Dedifferentiated amniotic fluid mesenchymal stem cell (primary cell): ENCODE measurements around the gene PTPRF.
"Not testable (repeated sequence)": the region's sequence is repeated elsewhere in the genome, so short reads cannot be mapped to it uniquely, and the experiment has no call there.

Source experiments
- DNase-seq: peaks from one replicate; pipeline ENCODE4 v3.0.0-alpha.2; 2016; ENCODE audit errors: extremely low spot score

Gene PTPRF

DNA sequence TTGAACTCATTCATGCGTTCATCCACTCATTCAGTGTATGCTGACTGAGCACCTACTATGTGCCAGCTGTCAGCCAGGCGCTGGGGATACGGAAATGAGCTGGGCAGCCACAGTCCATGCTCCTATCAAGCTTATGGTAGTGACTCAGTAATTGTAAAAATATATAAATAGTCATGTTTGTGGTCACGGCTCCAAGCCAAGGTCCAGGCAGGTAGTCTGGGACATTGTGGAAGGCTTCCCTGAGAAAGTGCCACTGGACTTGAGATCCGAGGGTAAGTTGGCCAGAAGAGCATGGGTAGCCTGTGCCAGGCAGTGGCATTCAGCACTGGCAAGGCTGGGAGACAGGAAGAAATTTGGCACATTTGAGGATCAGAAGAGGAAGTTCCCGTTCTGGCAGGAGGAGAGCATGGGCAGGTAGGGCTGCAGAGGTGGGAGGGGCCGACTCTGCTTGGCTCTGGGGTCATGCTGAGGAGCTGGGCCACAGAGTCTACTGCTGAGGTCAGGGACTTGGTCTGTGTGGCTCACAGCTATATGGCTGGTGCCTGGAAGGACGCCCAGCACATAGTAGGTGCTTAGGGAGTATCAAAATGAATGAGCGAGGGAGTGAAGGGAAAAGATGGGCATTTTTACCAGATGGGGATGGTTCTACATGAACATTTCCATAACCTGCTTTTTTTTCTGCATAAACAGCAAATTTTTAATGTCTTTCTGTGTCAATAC is 6.9 kb downstream of the PTPRF start:
- DNase-seq: no peak

DNA sequence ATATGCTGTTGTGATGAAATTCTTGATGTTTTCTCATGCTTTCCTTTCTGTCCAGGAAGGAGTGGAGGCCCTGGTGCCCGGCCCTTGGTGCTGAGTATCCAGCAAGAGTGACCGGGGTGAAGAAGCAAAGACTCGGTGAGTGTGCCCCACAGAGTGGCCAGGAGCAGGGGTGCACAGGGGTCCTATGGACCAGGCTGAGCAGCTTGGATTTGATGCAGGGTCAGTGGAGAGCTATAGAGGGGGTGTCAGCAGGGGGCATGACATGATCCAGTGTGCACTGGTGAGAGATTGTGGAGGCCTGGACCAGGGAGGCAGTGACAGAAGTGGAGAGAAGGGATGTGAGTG is 7.4 kb downstream of the PTPRF start:
- no peak for DNase-seq

DNA sequence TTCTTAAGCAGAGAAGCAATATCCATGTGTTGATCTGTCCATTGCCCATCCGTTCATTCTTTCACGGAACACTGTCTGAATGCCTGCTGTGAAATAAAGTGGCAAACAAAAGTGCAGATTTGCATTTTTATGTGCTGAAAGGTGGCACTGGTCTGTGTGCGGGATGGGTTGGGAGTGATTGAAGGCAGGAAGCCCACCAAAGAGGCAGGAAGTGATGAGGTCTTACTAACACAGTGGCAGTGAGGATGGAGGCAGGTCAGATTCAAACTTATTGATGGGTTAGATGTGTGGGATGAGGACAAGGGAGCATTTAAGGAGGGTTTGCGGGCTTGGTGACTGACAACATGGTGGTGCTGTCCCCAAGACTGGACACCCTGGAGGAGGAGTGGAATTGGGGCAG is 8.3 kb downstream of the PTPRF start:
- DNase-seq: no peak

DNA sequence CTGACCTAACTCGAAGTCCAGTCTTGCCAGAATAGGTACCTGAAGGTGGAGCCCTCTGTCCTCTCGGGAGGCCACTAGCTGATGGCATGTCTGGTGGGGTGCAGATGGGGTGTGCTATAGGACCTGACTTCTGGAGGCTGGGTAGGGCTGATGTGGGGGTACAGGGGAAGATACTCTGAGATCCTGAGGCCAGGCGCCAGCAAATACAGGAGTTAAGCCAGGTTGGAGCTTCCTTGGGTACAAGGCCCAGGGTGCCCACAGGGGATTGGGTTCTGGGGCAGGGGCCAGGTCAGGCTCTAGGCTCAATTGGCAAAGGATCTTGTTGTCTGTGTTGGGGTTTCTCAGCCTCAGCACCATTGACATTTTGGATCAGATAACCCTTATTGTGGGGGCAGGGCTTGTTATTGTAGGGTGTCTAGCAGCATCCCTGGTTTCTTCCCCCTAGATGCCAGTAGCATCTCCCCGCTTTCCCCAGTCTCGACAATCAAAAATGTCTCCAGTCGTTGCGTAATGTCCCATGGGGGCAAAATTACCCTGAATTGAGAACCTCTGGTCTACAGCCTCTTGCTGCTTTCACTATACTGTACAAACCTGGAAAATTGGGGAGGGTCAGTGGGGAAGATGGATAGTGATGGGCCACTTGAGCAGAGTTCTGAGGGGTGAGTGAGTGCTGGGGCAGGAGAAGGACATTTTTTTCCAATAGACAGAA is 9.2 kb downstream of the PTPRF start:
- DNase-seq: no peak

DNA sequence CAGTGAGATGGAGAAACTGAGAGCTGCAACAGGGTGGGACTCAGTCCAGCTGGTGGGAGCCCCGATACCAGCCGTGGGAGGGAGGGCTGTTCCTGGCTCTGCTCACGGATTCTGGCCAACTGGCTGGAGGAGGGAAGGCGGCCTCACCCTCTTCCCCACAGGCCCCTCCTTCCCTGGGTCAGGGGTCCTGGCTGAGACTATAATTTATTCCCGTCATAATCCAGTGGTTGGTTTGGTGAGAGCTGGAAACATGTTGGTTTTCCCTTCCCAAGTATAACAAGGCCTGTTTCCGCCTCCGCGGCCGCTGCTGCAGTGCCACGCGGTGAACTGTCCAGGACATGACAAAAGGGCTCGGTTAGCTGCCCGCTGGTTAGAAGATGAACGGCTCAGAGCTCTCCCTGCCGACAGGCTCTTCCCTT is 10.0 kb downstream of the PTPRF start:
- DNase-seq: no peak

DNA sequence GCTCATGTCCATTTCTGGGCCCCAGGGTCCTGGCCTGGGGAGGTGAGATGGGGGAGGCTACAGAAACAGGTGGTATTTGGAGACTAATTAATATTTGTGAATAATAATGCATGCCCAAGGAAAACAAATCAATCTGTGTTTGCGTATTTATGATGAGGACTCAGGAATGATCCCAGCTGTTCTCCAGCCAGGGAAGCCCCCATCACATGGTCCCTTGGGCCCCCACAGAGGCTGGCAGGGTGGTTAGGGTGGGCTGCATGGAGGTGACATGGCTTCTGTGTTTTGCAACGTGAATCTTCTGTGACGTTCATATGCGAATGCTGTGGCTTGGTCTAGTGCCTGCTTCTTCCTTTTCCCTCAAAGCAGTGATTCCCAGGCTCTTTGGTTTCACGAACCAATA is 10.5 kb downstream of the PTPRF start:
- no peak for DNase-seq

DNA sequence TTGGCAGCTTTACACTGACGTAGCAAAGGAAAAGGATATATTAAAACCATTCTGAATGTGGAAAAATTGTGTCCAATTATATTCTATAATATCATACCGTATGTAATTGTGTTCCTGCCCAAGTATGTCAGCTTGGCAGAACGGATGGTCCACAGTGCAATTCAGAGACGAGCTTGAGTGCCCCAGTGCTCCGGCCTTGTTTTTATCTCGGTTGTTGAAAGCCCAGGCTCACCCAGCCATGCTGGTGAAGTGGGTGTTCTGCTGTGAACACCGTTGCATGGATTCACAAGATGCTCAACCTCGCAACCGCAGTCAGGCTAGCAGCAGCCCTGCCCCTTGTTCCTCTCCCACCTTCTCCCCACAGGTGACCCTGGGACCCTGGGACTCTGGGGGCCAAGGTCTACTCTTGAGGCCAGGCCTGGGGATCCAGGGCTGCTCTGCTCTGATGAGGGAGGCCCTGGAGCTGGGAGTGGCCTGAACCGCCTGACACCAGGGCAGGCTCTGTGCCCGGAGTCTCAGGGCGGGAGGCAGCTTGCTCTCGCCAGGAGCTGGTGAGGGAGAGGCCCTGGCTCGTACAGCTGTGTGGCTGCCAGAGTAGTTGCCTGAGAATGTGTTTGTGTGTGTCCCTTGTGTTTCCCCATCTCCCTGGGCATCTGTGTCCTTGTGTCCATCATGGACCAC is 11.2 kb downstream of the PTPRF start:
- DNase-seq: no peak

DNA sequence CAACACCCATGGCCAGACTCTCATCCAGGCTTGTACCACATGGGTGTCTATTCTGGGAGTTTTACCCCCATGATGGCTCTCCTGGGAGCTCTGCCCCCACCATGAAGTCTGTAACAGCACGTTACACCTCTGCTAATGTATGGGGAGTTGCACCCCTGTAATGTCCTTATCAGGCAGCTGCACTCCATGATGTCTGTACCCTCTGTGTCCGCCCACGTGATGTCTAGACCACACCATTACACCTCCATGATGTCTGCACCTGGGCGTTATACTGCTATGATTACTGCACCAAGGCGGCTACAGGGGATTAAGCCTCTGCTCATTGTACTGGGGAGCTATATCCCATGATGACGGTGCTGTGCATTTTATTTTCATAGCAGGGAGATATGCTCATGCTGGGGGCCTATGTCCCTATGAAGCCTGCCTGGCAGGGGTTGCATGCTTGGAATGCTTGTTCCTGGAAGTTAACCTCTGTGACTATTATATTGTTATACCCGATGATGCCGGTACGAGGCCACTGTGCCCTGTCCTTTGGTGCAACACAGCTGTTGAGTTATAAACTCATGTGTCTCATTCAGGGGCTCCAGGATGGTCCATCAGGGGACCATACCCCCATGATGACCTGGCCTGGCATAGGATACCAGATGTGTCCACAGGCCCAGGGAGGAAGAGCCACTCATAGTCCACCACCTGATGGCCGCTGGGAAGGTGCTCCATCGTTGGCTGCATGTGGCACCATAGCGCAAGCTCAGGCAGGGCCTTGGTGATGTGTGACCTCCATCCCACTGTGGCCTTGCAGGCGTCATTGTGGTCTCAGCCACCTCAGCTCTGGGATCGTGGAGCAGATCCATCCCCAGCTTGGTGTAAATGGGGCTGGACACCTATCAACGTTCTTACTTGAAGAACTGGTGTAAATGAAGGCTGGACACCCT is 12.1 kb downstream of the PTPRF start:
- DNase-seq: no peak

DNA sequence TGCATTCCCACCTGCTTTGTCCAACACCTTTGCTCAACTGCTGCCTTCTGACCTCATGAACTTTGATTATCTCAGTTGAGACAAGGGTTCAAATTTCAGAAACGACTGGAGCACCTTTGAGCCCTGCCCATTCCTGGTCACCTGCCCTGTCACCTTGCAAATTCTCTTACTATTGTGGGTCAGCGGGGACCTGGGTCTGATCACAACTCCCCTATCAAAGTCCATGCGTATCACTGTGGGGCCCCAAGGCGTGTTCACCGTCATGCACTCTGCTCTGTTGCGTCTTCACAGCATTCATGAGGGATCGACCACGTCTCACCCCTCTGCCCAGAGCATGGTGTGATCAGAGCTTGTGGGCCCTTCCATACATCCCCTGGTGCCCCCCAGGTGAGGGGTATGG is 12.9 kb downstream of the PTPRF start:
- no peak for DNase-seq

DNA sequence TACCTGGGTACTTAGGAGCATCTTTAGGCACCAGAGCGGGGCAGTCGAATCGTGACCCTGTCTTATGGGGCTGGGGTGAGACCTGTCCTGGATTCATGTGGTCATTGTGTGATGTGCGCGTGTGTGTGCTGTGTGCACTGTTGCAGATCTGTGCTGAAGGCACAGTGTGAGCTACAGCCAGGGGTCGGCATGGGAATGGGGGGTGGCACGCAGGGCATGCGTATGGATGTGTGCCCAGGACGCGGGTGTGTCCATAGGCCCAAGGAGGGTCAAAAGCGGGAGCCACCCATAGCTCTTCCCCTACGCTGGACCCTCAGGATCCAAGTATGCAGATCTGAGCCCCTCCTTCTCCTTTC is 14.6 kb downstream of the PTPRF start:
- DNase-seq: no peak

DNA sequence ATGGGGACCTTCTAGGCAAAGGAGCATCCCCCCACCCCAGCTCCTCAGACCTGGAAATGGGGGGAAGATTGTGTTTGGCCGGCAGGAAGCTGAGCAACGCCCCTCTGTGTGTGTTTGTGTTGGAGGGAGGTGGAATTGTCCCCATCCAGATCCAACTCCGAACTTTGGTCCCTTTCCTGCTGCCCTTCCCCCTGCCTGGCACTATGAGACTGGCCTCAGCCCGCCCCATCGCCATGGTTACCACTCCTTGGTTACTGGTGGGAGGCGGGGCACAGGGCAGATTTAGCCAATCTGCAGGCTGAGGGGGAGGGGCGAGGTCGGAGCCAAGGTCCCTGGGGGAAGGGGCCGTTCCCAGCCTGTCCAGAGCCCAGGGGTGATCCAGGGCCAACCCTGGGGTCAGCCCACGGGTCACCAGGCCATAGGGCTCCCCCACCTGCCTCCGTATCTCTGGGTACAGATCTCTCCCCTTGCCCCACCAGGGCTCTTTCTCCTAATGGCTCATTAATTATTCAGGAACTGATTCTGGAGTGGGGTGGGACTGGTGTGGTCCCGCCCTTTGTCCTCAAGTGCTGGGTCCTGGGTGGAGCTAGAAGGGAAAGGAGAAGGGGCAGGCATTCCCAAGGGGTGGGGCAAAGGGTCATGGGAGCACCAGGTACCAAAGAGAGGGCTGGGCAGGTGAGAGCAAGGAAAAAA is 15.2 kb downstream of the PTPRF start:
- no peak for DNase-seq

DNA sequence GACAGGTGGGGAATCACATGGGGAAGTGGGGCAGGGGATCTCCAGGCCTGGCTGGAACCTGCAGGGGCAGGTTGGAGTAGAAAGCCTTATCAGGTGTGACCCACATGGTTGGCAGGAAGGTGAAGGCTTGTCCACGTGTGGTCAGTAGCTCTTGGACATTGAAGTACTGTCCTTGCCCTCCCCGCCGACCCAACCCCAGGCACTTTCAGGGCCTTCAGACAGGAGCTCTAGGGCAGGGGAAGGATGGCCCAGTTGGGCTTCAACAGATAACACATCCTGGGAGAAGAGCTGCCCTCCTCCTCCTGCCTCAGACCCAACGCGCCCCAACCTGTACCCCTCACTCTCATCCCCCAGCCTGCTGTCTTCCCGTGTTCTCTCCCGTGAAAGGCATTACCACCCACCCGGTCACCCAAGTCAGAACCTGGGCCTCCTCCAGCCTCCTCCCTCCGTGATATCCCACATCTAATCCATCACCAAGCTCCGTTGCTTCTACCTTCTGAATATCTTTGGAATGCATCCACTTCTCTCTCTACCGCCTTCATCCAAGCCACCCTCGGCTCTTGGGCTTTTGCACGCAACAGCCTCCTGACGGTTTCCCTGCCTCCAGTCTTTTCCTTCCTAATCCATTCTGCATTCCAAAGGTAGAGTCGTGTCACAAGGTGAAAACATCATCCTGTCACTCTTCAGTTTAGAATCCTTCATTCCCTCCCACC is 15.9 kb downstream of the PTPRF start:
- DNase-seq: no peak

DNA sequence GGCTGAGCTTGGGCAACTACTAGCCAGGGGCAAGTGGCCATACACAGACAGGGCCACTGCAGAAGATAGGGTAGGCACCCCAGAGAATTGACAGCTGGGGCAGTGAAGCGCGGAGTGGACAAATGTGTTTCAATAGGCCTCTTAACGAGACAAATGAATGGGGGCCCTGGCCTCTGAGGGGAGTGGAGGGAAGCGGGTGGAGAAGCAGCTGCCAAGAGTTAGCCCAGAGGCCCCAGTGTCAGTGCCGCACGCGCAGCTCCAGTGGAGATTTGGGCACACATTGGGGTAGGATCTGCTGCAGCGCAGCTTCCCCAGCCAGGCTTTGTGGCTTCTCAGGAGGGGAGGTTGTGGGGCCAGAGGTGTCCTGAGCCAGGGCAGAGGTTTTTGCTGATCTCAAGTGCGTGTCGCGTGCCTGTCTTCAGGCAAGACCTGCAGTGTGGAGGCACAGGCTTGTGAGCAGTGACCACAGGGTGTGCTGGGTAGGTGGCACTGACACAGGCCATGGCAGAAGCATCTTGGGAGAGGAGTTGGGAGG is 16.9 kb downstream of the PTPRF start:
- no peak for DNase-seq

DNA sequence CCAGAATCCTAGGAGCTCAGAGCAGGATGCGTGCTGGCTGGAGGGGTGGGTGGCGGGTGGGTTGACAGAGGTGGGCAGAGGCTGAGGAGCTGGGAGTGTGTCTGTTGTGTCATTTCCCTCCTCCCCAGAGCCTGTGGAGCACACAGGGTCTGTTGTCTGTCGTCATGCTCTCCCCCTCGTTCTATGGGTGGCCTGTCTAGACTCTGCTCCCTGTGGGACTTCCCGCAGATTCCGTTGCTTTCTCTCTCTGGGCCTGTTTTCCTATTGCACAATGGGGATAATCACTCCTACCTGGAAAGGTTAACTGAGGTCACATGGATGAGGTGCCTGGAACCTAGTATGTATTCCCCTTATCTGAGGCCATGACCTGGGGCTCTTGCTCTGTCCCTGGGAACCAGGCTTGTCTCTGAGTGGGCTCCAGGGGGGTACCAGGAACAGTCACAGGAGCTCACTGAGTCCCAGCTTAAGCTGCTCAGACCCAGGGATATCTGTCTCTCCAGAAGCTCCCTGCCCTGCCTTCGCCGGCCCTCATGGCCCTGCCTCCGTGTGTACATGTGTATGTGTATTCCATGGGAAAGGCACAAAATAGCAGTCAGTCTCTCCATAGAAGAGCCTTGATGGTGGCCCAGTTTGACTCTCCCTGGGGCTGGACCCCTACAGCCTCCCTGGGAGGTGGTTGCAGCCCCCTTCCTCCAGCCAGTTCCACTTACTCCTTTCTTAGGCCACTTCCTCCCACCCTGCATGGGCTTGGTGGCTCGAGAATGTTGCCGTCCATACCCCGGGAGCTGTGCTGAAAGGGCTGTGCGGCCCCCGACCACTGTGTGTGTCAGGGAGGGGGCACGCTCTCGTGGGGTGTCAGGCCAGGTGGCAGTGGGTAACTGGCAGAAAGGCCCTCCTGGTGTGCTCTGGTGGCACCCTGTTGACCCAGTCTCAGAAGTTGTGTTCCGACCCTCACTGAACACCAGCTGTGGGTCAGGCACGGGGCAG is 17.9 kb downstream of the PTPRF start:
- no peak for DNase-seq

DNA sequence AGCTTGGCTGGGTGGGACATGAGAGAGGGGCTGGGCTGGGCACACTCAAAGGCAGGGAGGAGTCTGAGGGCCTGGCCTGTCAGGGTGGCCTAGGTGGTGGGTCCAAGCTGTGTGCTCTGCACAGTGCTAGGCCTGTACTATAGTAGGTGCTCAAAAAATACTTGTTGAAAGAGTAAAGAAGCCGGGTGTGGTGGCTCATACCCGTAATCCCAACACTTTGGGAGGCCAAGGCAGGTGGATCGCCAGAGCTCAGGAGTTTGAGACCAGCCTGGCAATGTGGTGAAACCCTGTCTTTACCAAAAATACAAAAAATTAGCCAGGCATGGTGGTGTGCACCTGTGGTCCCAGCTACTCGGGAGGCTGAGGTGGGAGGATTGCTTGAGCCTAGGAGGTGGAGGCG is 18.7 kb downstream of the PTPRF start:
- not testable (repeated sequence) for DNase-seq

DNA sequence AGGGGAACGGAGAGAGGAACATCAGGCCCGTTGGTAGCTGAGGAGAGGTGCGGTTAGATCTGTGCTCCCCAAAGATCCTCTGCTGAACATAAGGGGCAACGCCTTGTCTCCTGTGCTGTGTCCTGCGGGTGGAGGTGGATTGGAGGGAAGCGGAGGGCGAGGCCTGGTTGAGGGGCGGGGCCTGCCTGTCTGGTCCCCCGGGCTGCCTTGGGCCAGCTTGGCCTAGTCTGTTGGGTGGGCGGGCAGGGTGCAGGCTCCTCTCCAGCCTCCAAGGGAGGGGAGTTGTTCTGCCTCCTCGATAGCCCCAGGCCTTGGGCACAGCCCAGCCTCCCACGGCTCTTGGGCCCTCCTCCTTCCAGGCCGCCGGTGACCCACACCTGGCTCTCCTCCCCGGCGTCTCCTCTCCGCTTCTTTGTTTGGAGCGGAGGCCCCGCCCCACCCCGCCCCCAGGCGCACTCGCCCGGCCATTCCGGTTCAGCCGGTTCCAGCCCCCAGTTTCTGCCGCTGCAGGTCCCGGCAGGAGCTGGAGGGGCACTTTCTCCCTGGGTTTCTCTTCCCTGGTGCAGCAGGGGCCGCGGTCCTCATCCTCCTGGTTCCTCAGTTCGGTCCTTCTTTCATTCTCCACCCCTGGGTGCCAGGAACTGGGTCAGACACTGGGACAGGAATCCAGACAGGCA is 19.4 kb downstream of the PTPRF start:
- no peak for DNase-seq

DNA sequence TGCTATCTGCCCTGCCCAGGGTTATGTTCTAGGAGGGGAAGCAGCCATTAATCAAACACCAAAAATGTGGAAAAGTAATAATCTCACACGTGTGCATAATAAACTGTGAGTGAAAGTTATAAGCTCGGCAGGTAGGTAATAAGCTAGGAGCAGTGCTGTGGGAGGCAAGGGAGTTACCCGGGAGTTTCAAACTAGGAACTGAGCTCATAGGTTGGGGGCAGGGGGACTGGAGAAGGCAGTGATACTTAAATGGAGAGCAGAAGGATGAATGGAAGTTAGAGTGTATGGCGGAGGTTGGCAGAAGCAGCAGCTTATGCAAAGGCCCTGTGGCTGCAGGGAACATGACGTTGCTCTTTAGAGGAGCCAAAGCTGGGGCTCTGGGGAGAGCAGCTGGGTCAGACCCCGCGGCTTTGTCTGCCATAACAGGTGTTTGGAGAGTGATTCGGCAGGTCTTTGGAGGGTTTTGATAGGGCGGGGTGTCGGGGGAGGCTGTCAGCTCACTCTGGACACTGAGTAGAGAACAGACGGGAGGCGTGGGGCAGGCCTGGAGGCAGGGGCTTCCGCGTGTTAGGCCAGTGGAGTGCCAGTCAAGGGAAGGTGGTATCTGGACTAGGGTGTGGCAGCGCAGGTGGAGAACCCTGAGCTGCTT is 20.0 kb downstream of the PTPRF start:
- no peak for DNase-seq

DNA sequence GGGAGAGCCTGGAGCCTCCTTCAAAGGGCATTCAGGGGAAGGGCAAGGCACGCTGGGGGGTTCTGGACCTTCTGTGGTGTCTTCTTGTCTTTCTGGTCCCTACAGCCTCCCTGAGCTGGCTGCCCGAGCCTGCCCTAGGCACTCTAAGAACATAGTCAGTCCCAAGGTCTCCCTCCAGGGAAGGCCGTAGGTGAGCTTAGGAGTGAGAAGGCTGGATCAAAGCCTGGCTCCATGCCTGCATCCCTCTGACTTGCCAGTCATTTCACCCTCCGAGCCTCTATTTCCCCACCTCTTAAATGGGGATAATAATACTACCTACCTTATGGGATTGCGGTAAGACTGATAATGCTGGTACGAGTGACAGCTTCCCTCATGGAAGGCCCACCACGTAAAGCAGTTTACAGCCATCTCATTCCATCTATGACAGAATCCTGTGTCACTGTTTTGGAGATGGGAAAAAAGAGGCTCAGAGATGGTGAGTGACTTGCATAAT is 20.8 kb downstream of the PTPRF start:
- no peak for DNase-seq
